ENCODE results near the gene ECHDC1.

ECHDC1 gene

DNA sequence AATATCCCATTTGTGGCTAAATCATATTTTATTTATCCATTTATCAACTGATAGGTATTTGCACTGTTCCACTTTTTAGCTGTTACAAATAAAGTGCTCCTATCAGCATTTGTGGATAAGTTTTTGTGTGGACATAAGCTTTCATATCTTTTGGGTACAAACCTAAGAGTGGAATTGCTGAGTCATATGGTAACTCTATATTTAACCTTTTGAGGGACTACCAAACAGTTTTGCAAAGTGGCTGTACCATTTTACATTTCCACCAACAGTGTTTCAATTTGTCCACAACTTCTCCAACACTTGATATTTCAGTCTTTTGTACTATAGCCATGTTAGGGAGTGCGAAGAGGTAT, 23.6 kb upstream of the ECHDC1 start:
- H3K36me3 ChIP-seq (ENCODE audit: control insufficient read depth, insufficient read depth, low read length): no peaks in the 10 kb centered on the region
- 0 out of 2 replicates have a peak, but pooled peaks cover 6% of the 10 kb centered on the region for H3K4me1 ChIP-seq (ENCODE audit: control insufficient read depth, insufficient read depth, low read length)
- no peak overlapping the region for H3K27ac ChIP-seq (ENCODE audit: low read depth, low read length)
- H3K27me3 ChIP-seq (ENCODE audit: control insufficient read depth, insufficient read depth, low read length): no peaks in the 10 kb centered on the region
- H3K4me3 ChIP-seq (ENCODE audit: low read depth, low read length): no peak overlapping the region
- no peak overlapping the region for H3K9ac ChIP-seq (ENCODE audit: low read length)
- peaks cover 5% of the 10 kb centered on the region; the same call in 1 of the 2 replicates for H3K9me3 ChIP-seq (ENCODE audit: control insufficient read depth, insufficient read depth, low read depth, low read length)

DNA sequence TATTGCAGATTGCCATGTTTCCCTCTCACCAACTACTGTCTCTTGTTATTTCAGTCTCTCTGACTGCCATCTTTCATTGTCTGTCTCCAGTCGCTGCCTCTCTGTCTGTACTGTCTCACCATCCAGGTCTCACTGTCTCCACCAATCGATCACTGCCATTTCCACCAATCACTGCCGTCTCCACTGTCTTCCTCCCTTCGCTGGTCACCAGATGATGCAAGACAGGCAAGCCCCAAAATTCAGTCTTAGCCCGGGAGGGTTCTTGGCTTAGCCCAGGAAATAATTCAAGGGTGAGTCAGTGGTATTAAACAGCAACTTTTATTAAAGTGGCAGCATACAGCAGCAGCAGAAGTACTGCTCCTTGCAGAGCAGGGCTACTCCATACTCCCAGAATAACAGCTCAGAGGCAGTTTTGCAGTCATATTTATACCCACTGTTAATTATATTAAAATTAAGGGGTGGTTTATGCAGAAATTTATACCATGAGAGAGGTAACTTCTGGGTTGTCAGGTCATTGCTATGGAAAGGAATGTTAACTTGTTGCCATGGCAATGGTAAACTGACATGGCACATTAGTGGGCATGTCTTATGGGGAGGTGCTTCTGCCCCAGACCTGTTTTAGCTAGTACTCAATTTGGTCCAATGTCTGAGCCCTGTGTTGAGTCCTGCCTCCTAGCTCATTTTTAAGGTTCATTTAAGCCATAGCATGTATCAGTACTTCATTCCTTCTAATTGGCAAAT, 23.0 kb upstream of the ECHDC1 start:
- Histone ChIP-seq H3K4me3 (ENCODE audit: low read depth, low read length) (no peak overlapping the region), H3K27ac (ENCODE audit: low read depth, low read length) (no peak overlapping the region), H3K4me1 (ENCODE audit: control insufficient read depth, insufficient read depth, low read length) (0 out of 2 replicates have a peak, but pooled peaks cover 6% of the 10 kb centered on the region), H3K9ac (ENCODE audit: low read length) (no peak overlapping the region), H3K36me3 (ENCODE audit: control insufficient read depth, insufficient read depth, low read length) (no peaks in the 10 kb centered on the region), H3K27me3 (ENCODE audit: control insufficient read depth, insufficient read depth, low read length) (no peaks in the 10 kb centered on the region), H3K9me3 (ENCODE audit: control insufficient read depth, insufficient read depth, low read depth, low read length) (peaks cover 5% of the 10 kb centered on the region; the same call in 1 of the 2 replicates)

DNA sequence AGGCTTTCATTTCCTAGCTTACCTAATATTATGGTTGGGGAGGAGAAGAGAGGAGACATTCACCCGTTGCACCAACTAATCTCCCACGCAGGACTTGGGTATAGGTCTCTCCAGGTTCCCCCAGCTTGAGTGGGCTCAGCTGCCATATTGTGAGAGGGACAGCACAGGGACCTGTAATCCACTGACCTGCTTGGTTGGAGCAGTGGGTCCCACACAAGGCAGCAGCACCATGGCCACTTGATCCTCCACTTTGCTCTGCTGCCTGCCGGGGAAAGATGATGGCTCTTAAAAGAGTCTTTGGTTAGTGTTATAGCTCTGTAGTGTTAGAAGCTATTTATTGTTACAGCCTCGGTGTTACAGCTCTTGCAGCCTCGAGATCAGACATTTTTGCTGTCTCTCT, 22.5 kb upstream of the ECHDC1 start:
- Histone ChIP-seq H3K9me3 (ENCODE audit: control insufficient read depth, insufficient read depth, low read depth, low read length) (peaks cover 5% of the 10 kb centered on the region; the same call in 1 of the 2 replicates), H3K4me1 (ENCODE audit: control insufficient read depth, insufficient read depth, low read length) (0 out of 2 replicates have a peak, but pooled peaks cover 6% of the 10 kb centered on the region), H3K27ac (ENCODE audit: low read depth, low read length) (no peak overlapping the region), H3K27me3 (ENCODE audit: control insufficient read depth, insufficient read depth, low read length) (no peaks in the 10 kb centered on the region), H3K36me3 (ENCODE audit: control insufficient read depth, insufficient read depth, low read length) (no peaks in the 10 kb centered on the region), H3K4me3 (ENCODE audit: low read depth, low read length) (no peak overlapping the region), H3K9ac (ENCODE audit: low read length) (no peak overlapping the region)

DNA sequence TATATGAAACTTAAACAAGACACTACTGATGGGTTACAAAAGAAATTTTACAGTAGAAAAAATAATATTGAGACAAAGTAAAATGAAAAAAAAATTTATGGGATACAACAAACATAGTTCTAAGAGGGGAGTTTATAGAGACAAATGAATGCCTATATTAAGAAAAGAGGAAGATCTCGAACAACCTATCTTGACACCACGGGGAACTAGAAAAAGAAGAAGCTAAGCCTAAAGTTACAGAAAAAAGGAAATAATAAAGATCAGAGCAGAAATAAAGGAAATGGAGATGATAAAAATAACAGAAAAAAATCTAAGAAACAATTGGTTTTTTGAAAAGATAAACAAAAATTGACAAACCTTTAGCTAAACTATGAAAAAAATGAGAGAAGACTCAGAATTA, 9.1 kb upstream of the ECHDC1 start:
- no peak overlapping the region for H3K4me3 ChIP-seq (ENCODE audit: low read depth, low read length)
- H3K36me3 ChIP-seq (ENCODE audit: control insufficient read depth, insufficient read depth, low read length): no peaks in the 10 kb centered on the region
- no peaks in the 10 kb centered on the region for H3K27me3 ChIP-seq (ENCODE audit: control insufficient read depth, insufficient read depth, low read length)
- H3K4me1 ChIP-seq (ENCODE audit: control insufficient read depth, insufficient read depth, low read length): no peaks in the 10 kb centered on the region
- no peak overlapping the region for H3K9ac ChIP-seq (ENCODE audit: low read length)
- H3K9me3 ChIP-seq (ENCODE audit: control insufficient read depth, insufficient read depth, low read depth, low read length): peaks cover 21% of the 10 kb centered on the region
- H3K27ac ChIP-seq (ENCODE audit: low read depth, low read length): no peak overlapping the region

DNA sequence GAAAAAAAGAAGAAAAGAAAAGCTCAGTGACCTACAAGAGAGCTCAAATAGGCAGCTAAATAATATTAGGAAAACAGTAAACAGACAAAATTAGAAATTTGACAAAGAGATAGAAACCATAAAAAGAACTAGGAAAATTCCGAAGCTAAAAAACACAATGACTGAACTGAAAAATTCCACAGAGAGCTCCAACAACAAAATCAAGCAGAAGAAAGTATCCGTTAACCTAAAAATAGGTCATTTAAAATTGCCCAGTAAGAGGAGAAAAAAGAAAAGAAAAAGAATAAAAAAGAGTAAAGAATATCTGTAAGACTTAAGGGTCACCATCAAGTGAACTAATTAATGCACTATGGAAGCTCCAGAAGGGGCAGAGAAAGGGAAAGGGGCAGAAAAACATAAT, 6.6 kb upstream of the ECHDC1 start:
- H3K4me1 ChIP-seq (ENCODE audit: control insufficient read depth, insufficient read depth, low read length): no peaks in the 10 kb centered on the region; the same call in 1 of the 2 replicates
- H3K9ac ChIP-seq (ENCODE audit: low read length): no peak overlapping the region
- H3K9me3 ChIP-seq (ENCODE audit: control insufficient read depth, insufficient read depth, low read depth, low read length): peaks cover 21% of the 10 kb centered on the region
- H3K4me3 ChIP-seq (ENCODE audit: low read depth, low read length): no peak overlapping the region
- H3K36me3 ChIP-seq (ENCODE audit: control insufficient read depth, insufficient read depth, low read length): no peaks in the 10 kb centered on the region
- H3K27me3 ChIP-seq (ENCODE audit: control insufficient read depth, insufficient read depth, low read length): no peaks in the 10 kb centered on the region
- no peak overlapping the region for H3K27ac ChIP-seq (ENCODE audit: low read depth, low read length)

- Histone ChIP-seq H3K4me3 (ENCODE audit: low read depth, low read length) (no peak overlapping the region), H3K9ac (ENCODE audit: low read length) (no peak overlapping the region), H3K36me3 (ENCODE audit: control insufficient read depth, insufficient read depth, low read length) (no peaks in the 10 kb centered on the region), H3K27me3 (ENCODE audit: control insufficient read depth, insufficient read depth, low read length) (no peaks in the 10 kb centered on the region), H3K9me3 (ENCODE audit: control insufficient read depth, insufficient read depth, low read depth, low read length) (peaks cover 12% of the 10 kb centered on the region), H3K4me1 (ENCODE audit: control insufficient read depth, insufficient read depth, low read length) (peaks cover 5% of the 10 kb centered on the region), H3K27ac (ENCODE audit: low read depth, low read length) (no peak overlapping the region)
Observed at GRCh38 chr6:127348028-127348661, 4.7 kb upstream of the ECHDC1 start.

GRCh38 chr6:127347178-127347577, 3.8 kb upstream of the ECHDC1 start:
- Histone ChIP-seq H3K9me3 (ENCODE audit: control insufficient read depth, insufficient read depth, low read depth, low read length) (peaks cover 9% of the 10 kb centered on the region; the same call in 1 of the 2 replicates), H3K9ac (ENCODE audit: low read length) (no peak overlapping the region), H3K27me3 (ENCODE audit: control insufficient read depth, insufficient read depth, low read length) (no peaks in the 10 kb centered on the region), H3K4me1 (ENCODE audit: control insufficient read depth, insufficient read depth, low read length) (peaks cover 8% of the 10 kb centered on the region), H3K4me3 (ENCODE audit: low read depth, low read length) (no peak overlapping the region), H3K27ac (ENCODE audit: low read depth, low read length) (no peak overlapping the region), H3K36me3 (ENCODE audit: control insufficient read depth, insufficient read depth, low read length) (no peaks in the 10 kb centered on the region)

- no peaks in the 10 kb centered on the region for H3K27me3 ChIP-seq (ENCODE audit: control insufficient read depth, insufficient read depth, low read length)
- no peak overlapping the region for H3K9ac ChIP-seq (ENCODE audit: low read length)
- H3K9me3 ChIP-seq (ENCODE audit: control insufficient read depth, insufficient read depth, low read depth, low read length): peaks cover 5% of the 10 kb centered on the region; the same call in 1 of the 2 replicates
- H3K36me3 ChIP-seq (ENCODE audit: control insufficient read depth, insufficient read depth, low read length): no peaks in the 10 kb centered on the region
- peaks cover 25% of the 10 kb centered on the region for H3K4me1 ChIP-seq (ENCODE audit: control insufficient read depth, insufficient read depth, low read length)
- no peak overlapping the region for H3K4me3 ChIP-seq (ENCODE audit: low read depth, low read length)
- H3K27ac ChIP-seq (ENCODE audit: low read depth, low read length): no peak overlapping the region
Observed at GRCh38 chr6:127345521-127345920, 2.1 kb upstream of the ECHDC1 start.

- no peaks in the 10 kb centered on the region for H3K36me3 ChIP-seq (ENCODE audit: control insufficient read depth, insufficient read depth, low read length)
- peak overlapping the region; percentile 92 for H3K9ac ChIP-seq (ENCODE audit: low read length)
- H3K27ac ChIP-seq (ENCODE audit: low read depth, low read length): peak overlapping the region; percentile 75; the same call in 1 of the 2 replicates
- H3K4me1 ChIP-seq (ENCODE audit: control insufficient read depth, insufficient read depth, low read length): peaks cover 31% of the 10 kb centered on the region
- peaks cover 3% of the 10 kb centered on the region; the same call in 1 of the 2 replicates for H3K9me3 ChIP-seq (ENCODE audit: control insufficient read depth, insufficient read depth, low read depth, low read length)
- peak overlapping the region; percentile 82 for H3K4me3 ChIP-seq (ENCODE audit: low read depth, low read length)
- H3K27me3 ChIP-seq (ENCODE audit: control insufficient read depth, insufficient read depth, low read length): no peaks in the 10 kb centered on the region
Observed at GRCh38 chr6:127343809-127344659, 625 bp upstream of the ECHDC1 start.

DNA sequence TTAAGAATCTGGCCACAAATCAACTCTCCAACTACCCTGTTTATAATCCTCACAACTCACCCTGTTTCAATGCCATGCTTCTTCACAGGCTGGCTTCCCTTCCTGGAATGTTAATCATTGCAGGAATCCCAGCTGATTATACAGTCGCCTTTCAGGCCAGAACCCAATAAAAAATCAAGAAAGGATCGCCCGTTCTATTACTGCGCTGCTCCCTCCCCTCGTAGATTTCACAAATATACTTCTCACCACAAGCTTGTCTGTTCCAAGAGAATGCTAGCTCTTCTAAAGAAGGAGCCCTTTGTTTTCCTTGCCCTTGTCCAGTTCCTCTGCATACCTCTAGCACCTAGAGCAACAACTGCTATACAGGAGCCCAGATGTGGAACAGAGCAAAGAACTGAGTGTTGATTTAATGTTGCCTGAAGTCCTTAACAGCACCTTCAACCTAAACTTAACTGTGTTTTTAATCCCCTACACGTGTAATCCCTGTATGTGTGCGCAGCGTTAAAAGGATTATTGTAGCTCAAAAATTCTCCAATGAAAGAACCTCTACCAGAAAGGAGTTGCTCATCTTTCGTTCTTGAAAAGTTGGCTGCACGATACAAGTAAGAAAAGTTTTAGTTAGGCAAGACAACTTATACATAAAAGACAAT, 988 bp downstream of the ECHDC1 start:
- H3K4me3 ChIP-seq (ENCODE audit: low read depth, low read length): peak overlapping the region; percentile 82
- H3K36me3 ChIP-seq (ENCODE audit: control insufficient read depth, insufficient read depth, low read length): no peaks in the 10 kb centered on the region
- H3K4me1 ChIP-seq (ENCODE audit: control insufficient read depth, insufficient read depth, low read length): peaks cover 34% of the 10 kb centered on the region
- H3K27ac ChIP-seq (ENCODE audit: low read depth, low read length): peak overlapping the region; percentile 75; the same call in 1 of the 2 replicates
- H3K27me3 ChIP-seq (ENCODE audit: control insufficient read depth, insufficient read depth, low read length): no peaks in the 10 kb centered on the region
- H3K9me3 ChIP-seq (ENCODE audit: control insufficient read depth, insufficient read depth, low read depth, low read length): no peaks in the 10 kb centered on the region; the same call in 1 of the 2 replicates
- peak overlapping the region; percentile 92 for H3K9ac ChIP-seq (ENCODE audit: low read length)

Data from HUES6 (cell line).